Endothelial cell of umbilical vein (primary cell): ENCODE results near the gene CFAP20DC. TPM values are rescaled to one million over a fixed set of nuclear protein-coding genes. Genes with fewer than 3 reads are reported as not detected.

Experiments used
- BruUV-seq: library from RNA; stranded (reverse); fragments of 400-500 nt; replicated peaks from 2 replicates; lab custom pipeline; 2021; lab: Mats Ljungman, UMichigan
- CTCF ChIA-PET: fragments of 300-600, 350-600 bp; sonication (Branson Sonifier 250); formaldehyde crosslinking; loops from one replicate; lab custom pipeline; 2021; ENCODE audit warnings: antibody characterized with exemption, inconsistent platforms; lab: Charles Lee
- POLR2A ChIA-PET: fragments of 300-600, 350-600 bp; sonication (Branson Sonifier 250); formaldehyde crosslinking; loops from one replicate; lab custom pipeline; 2021; ENCODE audit warnings: antibody characterized with exemption, inconsistent platforms; lab: Charles Lee
- DNase-seq: peaks from one replicate; pipeline ENCODE4 v3.0.0-alpha.2; 2011; ENCODE audit warnings: low read depth, low spot score
- FAIRE-seq: peaks from 2 replicates; lab custom pipeline; 2011; peaks lifted over from hg19 to GRCh38; lab: Jason Lieb, UNC
- H2AFZ ChIP-seq: 2 replicates; pipeline ENCODE4 v1.6.0; 2012; ENCODE audit warnings: low read depth, low read length, control low read depth, inconsistent platforms
- H3K27ac ChIP-seq: 2 replicates; pipeline ENCODE4 v1.5.1; 2011; ENCODE audit warnings: low read depth, mild to moderate bottlenecking, control low read depth, low read length, moderate library complexity; ENCODE audit not compliant: insufficient read depth
- H3K27me3 ChIP-seq, 2 experiments: 2 replicates each; pipeline versions ENCODE4 v1.6.0 to v1.6.1; 2011; ENCODE audit warnings: low read length in 2 of 2, mixed read lengths in 1 of 2; ENCODE audit not compliant: control insufficient read depth in 2 of 2, insufficient read depth in 2 of 2
- H3K36me3 ChIP-seq, 2 experiments: 2 replicates in 1 of 2; 3 replicates in 1 of 2; pipeline ENCODE4 v1.5.1; 2011; ENCODE audit warnings: low read length in 2 of 2, mild to moderate bottlenecking in 1 of 2, moderate library complexity in 1 of 2; ENCODE audit not compliant: control insufficient read depth in 2 of 2, insufficient read depth in 2 of 2; ENCODE audit errors: extremely low read depth in 1 of 2
- H3K4me1 ChIP-seq: 3 replicates; pipeline ENCODE4 v1.5.1; 2011; ENCODE audit warnings: mild to moderate bottlenecking, low read length; ENCODE audit not compliant: control insufficient read depth, insufficient read depth; ENCODE audit errors: extremely low read depth
- H3K4me2 ChIP-seq: 2 replicates; pipeline ENCODE4 v1.6.1; 2011; ENCODE audit warnings: low read length, control low read depth, mixed read lengths; ENCODE audit not compliant: insufficient read depth
- H3K4me3 ChIP-seq, 3 experiments: fragments of 200-600 bp in 1 of 3; sonication (generic), shearing (Covaris generic) in 1 of 3; replicated peaks in 1 of 3; 2 replicates each; pipeline ENCODE4 v1.5.1; 2011 to 2016; ENCODE audit warnings: control low read depth in 3 of 3, low read length in 3 of 3, mild to moderate bottlenecking in 2 of 3, inconsistent platforms in 1 of 3, low read depth in 1 of 3, moderate library complexity in 1 of 3; ENCODE audit not compliant: insufficient read depth in 1 of 3
- H3K79me2 ChIP-seq: 2 replicates; pipeline ENCODE4 v1.6.0; 2012; ENCODE audit warnings: low read length, inconsistent platforms; ENCODE audit not compliant: control insufficient read depth, insufficient read depth
- H3K9ac ChIP-seq: replicated peaks from 2 replicates; pipeline ENCODE3; 2011; ENCODE audit warnings: low read length, control low read depth; ENCODE audit not compliant: insufficient read depth; ENCODE audit errors: extremely low read depth
- H3K9me1 ChIP-seq: replicated peaks from 3 replicates; pipeline ENCODE4 v1.6.0; 2011; ENCODE audit warnings: mild to moderate bottlenecking, low read length; ENCODE audit not compliant: control insufficient read depth, insufficient read depth; ENCODE audit errors: extremely low read depth
- H3K9me3 ChIP-seq: replicated peaks from 2 replicates; pipeline ENCODE4 v1.5.1; 2012; ENCODE audit warnings: low read length, inconsistent platforms; ENCODE audit not compliant: control insufficient read depth, insufficient read depth
- H4K20me1 ChIP-seq: replicated peaks from 2 replicates; pipeline ENCODE3; 2011; ENCODE audit warnings: mild to moderate bottlenecking, low read length; ENCODE audit not compliant: control insufficient read depth, insufficient read depth; ENCODE audit errors: extremely low read depth
- EZH2 ChIP-seq: IDR thresholded peaks from 2 replicates; pipeline ENCODE4 v1.6.1; 2012; ENCODE audit warnings: borderline replicate concordance, low read depth, mild to moderate bottlenecking, moderate library complexity, low read length, inconsistent platforms; ENCODE audit not compliant: severe bottlenecking
- FOS ChIP-seq: IDR thresholded peaks from 2 replicates; pipeline ENCODE4 v1.6.1; 2011; ENCODE audit warnings: mild to moderate bottlenecking, low read length, moderate library complexity, borderline replicate concordance; ENCODE audit not compliant: insufficient read depth
- GATA2 ChIP-seq: IDR thresholded peaks from 2 replicates; pipeline ENCODE4 v1.7.0; 2011; ENCODE audit warnings: low read depth, mild to moderate bottlenecking, moderate library complexity, mixed read lengths, low read length; ENCODE audit not compliant: insufficient read length, insufficient read depth
- JUN ChIP-seq: IDR thresholded peaks from 2 replicates; pipeline ENCODE4 v1.6.1; 2011; ENCODE audit warnings: borderline replicate concordance, low read depth; ENCODE audit not compliant: insufficient read length, insufficient read depth
- MYC ChIP-seq: IDR thresholded peaks from one replicate; pipeline ENCODE4 v1.6.1; 2011; ENCODE audit warnings: mild to moderate bottlenecking, low read depth, low read length
- POLR2A ChIP-seq: IDR thresholded peaks from 2 replicates; pipeline ENCODE4 v1.6.1; 2012; ENCODE audit warnings: low read depth, mild to moderate bottlenecking, control low read depth, low read length
- POLR2AphosphoS5 ChIP-seq: IDR thresholded peaks from 2 replicates; pipeline ENCODE4 v1.6.1; 2012; ENCODE audit warnings: low read depth, mild to moderate bottlenecking, control low read depth, low read length, moderate library complexity; ENCODE audit not compliant: insufficient read depth
- dilution Hi-C: fragments of 300-500 bp; cut with MboI; formaldehyde crosslinking; loops from one replicate; pipeline ENCODE4 v1.15.0; 2019; ENCODE audit warnings: low sequenced_read_pairs; ENCODE audit not compliant: extremely low pct_ligation_motif_present
- intact Hi-C: fragments of 100-400 bp; cut with micrococcal nuclease; formaldehyde crosslinking; loops from one replicate; pipeline ENCODE4 v1.10.0; 2022
- polyA plus RNA-seq, 4 experiments: library from polyadenylated mRNA; depleted of rRNA in 3 of 4; stranded (reverse) in 3 of 4; unstranded in 1 of 4; fragments of >200 nt; gene quantifications; 2 replicates each; pipeline versions ENCODE4 v1.2.1 to v1.2.3, GENCODE V29; 2011 to 2012; ENCODE audit warnings: missing spikeins in 1 of 4
- total RNA-seq: library from RNA; stranded (reverse); gene quantifications from 2 replicates; pipeline ENCODE4 v1.2.3, GENCODE V29; 2021
- TF ChIP-seq, protein P1 (sequence below): IDR thresholded peaks from 2 replicates; pipeline ENCODE4 v1.6.1; 2011; ENCODE audit not compliant: insufficient read depth, insufficient read length
- TF ChIP-seq, protein P2 (sequence below), 2 donors: IDR thresholded peaks; 1 replicate in 1 of 2; 2 replicates in 1 of 2; pipeline ENCODE4 v1.5.1; 2011; ENCODE audit warnings: low read length in 2 of 2, mild to moderate bottlenecking in 2 of 2, moderate library complexity in 2 of 2, control low read depth in 1 of 2, inconsistent platforms in 1 of 2, low read depth in 1 of 2; ENCODE audit not compliant: insufficient read depth in 1 of 2; ENCODE audit errors: extremely low read depth in 1 of 2

CFAP20DC gene
- total and polyA plus RNA-seq, 2 donors (not counting 3 experiments of a cell fraction or from before 2014, with no cell fraction given): 0.92 to 2.1 TPM

DNA sequence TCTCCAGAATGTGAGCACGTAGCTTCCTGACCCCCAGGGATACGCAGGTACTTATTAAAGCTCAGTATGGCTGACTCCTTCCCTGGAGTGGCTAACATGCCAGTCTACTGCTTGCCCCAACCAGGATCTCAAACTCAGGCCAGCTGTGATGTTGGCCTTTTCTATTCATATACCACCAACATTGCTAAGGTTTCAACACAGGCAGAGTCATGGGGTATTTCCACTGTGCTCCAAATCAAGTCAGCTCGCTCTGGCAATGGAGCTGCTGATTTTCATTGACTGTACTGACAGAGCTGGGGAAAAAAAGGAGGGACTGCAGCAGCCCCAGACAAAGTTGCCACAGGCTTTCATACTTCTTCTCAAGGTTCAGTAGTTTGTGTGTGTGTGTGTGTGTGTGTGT lies 87.0 kb downstream of the CFAP20DC start:
- no peak for FAIRE-seq

More for the DNA sequence above, 87.0 kb downstream of the CFAP20DC start:
- Histone ChIP-seq H3K27ac (no peak overlapping the region), H3K4me1 (no peaks in the 10 kb centered on the region), H3K9ac (no peak overlapping the region), H3K79me2 (no peaks in the 10 kb centered on the region), H2AFZ (no peak overlapping the region), H3K9me1 (no peaks in the 10 kb centered on the region), H3K4me2 (no peak overlapping the region), H3K27me3 (no peaks in the 10 kb centered on the region), H4K20me1 (no peaks in the 10 kb centered on the region), H3K4me3 (no peak overlapping the region), H3K36me3 (no peaks in the 10 kb centered on the region), H3K9me3 (no peaks in the 10 kb centered on the region)
- TF ChIP-seq, protein P1, sequence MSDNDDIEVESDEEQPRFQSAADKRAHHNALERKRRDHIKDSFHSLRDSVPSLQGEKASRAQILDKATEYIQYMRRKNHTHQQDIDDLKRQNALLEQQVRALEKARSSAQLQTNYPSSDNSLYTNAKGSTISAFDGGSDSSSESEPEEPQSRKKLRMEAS: no peak
- no peak for TF ChIP-seq POLR2A
- no peak for TF ChIP-seq GATA2
- no peak for TF ChIP-seq POLR2AphosphoS5
- no peak for TF ChIP-seq EZH2
- TF ChIP-seq JUN: no peak
- TF ChIP-seq, protein P2, sequence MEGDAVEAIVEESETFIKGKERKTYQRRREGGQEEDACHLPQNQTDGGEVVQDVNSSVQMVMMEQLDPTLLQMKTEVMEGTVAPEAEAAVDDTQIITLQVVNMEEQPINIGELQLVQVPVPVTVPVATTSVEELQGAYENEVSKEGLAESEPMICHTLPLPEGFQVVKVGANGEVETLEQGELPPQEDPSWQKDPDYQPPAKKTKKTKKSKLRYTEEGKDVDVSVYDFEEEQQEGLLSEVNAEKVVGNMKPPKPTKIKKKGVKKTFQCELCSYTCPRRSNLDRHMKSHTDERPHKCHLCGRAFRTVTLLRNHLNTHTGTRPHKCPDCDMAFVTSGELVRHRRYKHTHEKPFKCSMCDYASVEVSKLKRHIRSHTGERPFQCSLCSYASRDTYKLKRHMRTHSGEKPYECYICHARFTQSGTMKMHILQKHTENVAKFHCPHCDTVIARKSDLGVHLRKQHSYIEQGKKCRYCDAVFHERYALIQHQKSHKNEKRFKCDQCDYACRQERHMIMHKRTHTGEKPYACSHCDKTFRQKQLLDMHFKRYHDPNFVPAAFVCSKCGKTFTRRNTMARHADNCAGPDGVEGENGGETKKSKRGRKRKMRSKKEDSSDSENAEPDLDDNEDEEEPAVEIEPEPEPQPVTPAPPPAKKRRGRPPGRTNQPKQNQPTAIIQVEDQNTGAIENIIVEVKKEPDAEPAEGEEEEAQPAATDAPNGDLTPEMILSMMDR (IDR thresholded peaks at IDR 0.05; ENCODE audit: extremely low read depth in 1 of 2, insufficient read depth in 1 of 2, low read depth in 1 of 2, low read length in 2 of 2): no peak
- TF ChIP-seq FOS: no peak
- TF ChIP-seq MYC: no peak
- no TSS peak for BruUV-seq
- ChIA-PET CTCF (interaction anchor here (1.2 to 1.5 kb wide), 2 partner anchors 13 to 138 kb away, joined by 3 read pairs; no protein-coding TSS in a partner anchor), POLR2A (no interaction called here)
- dilution Hi-C loops: no loop called here
- no peak for DNase-seq
- intact Hi-C loops: no loop called here
